Inferior parietal cortex (tissue), 1 donor: ENCODE results near the gene SMIM36.
A peak's percentile ranks its signal among the peaks of the same experiment; 100 is the strongest.
"Not testable (repeated sequence)": the region's sequence is repeated elsewhere in the genome, so short reads cannot be mapped to it uniquely, and the experiment has no call there.

ENCODE experiments used
- DNase-seq: peaks from one replicate; pipeline ENCODE4 v3.0.0-alpha.2; 2016; ENCODE audit errors: extremely low spot score

SMIM36 gene

DNA sequence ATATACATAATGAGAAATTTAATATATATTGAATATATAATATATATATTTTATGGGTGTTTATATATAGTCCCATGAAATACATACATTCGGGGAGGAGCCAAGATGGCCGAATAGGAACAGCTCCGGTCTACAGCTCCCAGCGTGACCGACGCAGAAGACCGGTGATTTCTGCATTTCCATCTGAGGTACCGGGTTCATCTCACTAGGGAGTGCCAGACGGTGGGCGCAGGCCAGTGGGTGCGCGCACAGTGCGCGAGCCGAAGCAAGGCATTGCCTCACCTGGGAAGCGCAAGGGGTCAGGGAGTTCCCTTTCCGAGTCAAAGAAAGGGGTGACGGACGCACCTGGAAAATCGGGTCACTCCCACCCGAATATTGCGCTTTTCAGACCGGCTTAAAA, 9.6 kb downstream of the SMIM36 start:
- DNase-seq: not testable (repeated sequence)

DNA sequence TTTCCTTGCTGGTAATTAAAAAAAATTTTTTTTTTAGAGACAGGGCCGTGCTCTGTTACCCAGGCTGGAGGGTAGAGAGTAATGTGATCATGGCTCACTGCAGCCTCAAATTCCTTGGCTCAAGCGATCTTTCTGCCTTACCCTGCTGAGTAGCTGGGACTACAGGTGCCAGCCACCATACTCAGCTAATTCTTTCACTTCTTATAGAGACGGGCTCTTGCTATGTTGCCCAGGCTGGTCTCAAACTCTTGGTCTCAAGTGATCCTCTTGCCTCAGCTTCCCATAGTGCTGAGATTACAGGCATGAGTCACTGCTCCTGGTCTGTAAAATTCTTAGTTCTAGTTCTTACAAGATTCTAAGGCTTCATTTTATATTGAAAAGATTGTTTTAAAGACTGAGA, 11.1 kb downstream of the SMIM36 start:
- no peak for DNase-seq

DNA sequence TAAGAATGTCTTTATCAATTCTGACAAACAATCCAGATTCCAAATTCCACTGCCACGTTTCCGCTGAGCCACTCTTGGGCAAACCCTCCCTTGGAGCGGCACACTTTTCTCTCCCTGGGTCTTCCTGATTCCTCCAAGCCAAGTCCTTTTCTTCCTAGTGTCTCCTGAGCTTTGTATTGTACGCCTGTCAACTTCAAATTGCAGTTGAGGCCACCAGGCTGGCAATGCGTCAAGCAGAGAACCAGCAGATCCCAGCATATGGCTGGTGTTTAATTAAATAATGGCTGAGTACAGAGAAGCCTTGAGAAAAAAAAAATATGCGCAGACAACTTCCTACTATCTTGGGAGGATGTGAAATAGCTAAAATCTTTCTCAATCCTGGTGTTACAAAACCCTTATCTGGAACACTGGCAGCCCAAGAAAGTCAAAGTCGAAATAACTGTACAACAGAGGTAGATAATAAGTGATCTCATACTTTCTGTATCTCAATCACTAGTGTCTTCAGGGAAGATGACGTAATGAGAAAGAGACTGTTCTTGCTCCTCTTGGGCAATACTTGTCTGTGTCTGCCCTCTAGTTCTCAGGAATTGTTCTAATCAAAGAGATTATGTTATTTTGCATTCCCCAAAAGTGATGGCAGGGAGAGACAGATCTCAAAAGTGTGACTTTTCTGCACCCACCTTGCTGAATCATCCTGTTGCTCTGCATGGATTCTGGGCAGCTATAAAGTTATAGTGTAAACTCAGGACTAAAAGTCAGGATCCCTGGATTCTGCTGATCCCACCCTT, 15.0 kb downstream of the SMIM36 start:
- DNase-seq: peak; percentile 47

- DNase-seq: no peak
These were observed 16.0 kb downstream of the SMIM36 start for GRCh38 chr17:55495239-55495638.

DNA sequence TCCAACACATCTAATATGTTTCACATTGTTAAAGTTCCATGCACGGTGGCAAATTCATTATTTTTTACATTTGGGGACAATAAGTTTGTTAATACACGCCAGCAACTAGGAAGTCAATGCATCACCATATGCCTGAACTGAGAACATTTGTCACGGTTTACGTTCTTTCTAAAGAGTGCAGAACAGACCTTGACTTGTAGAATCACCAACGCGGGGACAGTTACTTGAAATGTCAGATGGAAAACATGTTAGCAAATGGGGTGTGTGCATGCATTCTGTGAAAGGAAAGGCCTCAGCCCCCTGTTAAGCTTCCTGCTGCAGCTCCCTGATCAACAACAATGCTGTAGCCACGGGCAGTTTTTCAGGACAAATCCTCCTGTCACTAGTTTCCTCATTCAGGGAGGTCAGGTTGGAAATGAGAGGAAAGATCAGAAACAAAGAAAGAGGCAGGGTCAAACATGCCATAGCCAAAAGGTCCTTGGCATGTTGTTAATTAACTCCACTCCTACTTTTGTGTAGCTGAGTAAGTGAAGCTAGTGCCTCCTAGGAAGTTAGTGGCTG, 18.4 kb downstream of the SMIM36 start:
- no peak for DNase-seq

DNA sequence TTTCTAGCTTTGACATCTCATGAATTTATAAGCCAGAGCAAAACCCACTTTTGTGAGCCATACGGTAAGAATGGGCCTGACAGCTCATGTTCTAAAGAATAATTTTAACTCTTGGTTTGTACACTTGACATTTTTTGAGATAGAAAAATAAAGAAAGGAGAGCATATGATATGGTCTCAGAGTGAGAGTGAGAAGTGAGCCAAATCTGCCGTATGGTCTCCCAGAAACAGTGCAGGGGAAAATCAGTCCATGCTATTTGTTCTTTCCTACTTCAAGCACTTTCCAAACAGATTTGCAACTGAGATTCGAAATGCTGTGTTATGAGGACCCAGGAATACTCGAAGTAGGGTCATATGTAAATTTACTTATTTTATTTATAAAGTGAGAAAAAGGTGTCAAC, 20.9 kb downstream of the SMIM36 start:
- DNase-seq: no peak

DNA sequence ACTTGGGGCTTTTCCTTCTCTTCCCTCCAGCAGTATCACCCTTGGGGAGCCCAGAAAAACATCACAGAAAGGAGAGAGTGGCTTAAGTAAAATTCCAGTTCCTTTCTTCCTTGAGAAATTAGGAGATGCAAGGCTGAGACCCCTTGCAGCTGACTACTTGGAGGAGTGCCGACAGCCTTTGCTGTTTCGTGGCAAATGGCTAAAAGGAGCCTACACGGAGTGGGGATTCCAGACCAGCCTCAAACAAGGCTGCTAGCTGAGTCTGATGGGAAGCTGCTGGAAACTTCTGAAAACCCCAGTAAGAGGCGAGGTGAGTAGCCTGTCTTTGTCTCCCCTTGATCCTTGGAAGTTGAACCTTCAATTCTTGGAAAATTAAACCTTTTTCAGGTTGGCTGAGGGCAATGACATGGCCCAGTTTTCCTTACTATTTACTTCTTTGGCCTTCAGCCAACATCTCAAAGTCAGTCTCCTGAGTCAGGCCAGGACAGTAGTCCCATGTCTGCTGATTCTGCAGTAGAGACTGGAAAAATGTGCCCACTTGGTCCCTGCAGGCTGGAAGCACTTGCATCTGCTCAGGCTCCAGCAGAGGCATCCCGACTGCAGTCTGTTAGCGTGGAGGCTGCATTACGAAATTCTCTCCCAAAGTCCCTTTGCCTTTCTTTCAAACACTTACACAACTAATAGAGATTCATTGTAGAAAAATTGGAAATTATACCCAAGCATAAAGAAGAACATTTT, 23.4 kb downstream of the SMIM36 start:
- no peak for DNase-seq

- DNase-seq: no peak
These were observed 26.7 kb downstream of the SMIM36 start for GRCh38 chr17:55484575-55484974.

DNA sequence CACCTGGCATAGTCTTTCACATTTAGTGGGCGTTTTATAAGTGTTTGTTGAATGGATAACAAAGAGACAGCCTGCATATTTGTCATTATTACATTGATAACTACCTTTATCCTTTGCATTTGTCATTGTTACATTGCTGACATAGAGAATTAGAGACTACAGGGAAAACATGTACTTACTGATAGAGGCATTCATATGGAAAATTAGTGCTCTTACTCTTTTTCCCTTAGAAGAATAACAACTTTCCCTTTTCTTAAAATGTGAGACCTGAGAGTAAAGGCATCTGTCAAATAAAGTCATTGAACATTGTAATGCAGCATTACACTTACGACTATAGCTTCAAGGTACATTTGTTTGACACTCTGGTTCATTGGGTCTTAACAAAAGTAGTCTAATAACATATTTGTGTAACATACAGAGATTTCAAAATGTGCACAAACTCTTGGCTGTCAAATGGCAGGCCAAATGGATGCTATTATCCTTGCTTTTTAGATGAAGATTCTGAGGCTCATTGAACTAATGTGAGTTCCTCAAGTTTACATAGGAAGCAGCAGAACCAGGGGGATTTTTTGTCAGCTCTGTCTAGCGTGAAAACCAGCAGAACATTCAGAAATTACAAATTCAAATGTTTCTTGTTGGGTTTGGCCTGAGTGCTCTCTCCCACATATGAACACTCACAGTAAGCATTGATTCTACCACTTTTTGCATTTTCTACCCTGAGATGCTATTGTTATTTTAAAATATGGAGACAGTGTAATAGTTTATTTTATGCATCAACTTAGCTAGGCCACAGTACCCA, 28.5 kb downstream of the SMIM36 start:
- no peak for DNase-seq

DNA sequence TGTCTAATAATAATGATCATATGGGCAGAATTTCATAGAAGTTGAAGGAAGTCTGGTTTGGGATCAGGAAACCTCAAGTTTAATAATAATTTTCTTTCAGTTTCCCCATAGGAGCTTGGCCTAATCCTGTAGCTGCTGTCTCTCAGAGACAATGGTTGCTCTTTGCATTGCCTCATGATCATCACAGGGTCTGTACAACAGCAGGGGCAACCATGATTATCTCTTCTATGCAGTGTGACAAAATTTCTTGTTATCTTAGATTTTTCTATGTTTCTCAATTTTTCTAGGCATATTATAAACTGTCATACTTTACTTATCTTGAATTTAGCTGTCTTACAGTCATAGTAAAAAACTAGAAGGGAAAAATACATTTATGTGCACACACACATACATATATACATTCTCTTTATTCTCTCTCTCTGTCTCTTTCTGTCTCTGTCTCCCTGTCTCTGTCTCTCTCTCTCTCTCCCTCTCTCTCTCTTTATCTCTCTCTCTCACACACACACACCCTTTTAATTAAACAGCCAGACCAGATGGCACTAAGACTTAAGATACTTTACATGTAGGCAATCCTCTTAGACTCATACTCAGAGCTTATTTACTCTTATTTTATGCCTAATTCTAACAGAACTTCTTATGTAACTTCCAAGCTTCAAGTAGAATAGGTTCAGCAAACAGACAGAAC, 30.5 kb downstream of the SMIM36 start:
- DNase-seq: no peak

DNA sequence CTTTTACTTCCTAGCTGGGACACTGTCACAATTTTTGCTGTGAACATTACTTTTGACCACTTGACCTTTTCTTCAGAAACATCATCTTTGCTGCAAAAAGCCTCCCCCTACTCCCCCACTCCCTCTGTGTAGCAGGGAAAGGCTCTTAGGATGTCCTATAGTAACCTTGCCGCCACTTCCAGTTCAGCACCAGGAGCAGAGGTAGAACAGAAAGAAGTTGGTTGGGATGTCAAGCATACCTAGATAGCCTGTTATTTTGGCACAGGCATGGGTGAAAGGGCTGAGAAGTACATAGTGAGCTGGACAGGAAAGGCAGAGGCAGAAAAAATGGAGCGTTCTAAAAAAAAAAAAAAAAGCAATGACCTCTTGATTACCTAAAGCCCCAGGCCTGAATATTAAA, 31.3 kb downstream of the SMIM36 start:
- DNase-seq: no peak

DNA sequence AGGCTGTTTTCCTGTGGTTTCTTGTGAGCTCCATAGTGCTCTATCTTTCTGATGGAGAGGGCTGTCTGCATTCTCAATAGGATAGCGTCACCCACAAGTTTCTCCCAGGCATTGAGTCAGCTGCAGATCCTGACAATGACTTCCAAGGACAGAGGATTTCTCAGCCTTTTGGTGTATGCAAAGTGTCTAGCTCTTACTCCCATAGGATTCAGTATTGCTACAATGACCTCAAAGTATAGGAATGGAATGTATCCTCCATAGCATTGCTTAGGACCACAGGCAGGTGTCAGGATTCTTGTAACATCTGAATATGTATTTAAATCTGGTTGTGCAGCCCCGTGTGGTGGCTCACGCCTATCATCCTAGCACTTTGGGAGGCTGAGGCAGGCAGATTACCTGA, 32.3 kb downstream of the SMIM36 start:
- no peak for DNase-seq

DNA sequence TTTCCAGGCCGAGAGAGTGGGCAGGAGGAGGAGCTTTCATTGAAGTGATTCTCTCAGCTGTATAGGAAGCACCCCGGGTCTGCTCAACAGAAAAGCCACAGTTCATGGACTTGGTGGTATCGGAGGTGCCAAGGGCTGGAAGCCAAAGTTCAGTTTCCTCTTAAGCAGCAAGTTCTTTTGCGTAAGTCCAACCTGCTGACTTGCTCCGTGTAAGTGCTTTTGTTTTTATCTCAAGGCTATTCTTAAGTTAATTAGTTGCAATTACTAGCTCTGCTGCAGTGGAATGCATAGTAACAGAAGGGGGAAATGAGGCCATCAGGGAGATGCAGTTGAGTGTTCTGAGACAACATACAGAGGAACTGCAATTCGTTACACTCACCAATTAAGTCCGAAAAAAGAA, 44.6 kb downstream of the SMIM36 start:
- DNase-seq: no peak

DNA sequence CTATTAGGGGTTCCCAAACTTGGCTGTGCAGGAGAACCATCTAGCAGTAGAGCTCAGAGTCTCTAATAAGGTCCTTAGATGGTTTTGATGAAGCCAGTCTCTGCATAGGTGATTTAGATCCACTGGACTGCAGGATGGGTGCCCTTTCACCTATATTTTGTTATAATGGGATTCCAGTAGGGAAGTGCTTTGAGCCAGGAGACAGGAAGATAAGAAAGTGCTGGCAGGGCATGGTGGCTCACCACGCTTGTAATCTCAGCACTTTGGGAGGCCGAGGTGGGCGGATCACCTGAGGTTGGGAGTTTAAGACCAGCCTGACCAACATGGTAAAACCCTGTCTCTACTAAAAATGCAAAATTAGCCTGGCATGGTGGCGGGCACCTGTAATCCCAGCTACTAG, 45.5 kb downstream of the SMIM36 start:
- not testable (repeated sequence) for DNase-seq

DNA sequence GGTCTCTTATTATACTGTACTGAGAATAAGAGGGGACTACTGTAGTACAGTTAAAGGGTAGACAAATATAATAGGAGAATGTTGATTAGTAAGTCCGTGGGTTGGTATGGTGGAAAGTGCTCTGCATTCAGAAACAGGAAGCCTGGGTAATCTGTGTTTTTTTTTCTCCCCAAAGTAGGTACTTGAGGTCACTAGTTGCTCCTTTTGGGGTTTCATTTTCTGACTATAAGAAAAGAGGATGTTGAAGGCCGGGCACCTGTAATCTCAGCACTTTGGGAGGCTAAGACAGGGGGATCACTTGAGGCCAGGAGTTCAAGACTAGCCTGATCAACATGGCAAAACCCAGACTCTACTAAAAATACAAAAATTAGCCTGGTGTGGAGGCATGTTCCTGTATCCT, 47.7 kb downstream of the SMIM36 start:
- DNase-seq: no peak

- DNase-seq: no peak
These were observed 48.5 kb downstream of the SMIM36 start for GRCh38 chr17:55462711-55463110.

DNA sequence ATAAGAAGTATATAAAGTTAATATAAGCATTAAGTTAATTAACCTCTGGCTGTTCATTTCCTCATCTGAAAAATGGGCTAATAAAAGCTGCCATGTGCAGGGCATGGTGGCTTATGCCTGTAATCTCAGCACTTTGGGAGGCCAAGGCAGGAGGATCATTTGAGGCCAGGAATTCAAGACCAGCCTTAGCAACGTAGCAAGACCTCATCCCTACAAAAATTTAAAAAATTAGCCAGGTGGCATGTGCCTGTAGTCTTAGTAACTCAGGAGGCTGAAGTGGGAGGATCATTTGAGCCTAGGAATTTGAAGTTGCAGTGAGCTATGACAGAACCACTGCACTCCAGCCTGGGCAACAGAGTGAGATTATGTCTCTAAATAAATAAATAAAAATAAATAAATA, 49.0 kb downstream of the SMIM36 start:
- no peak for DNase-seq

- no peak for DNase-seq
These were observed 52.3 kb downstream of the SMIM36 start for GRCh38 chr17:55458978-55459377.

DNA sequence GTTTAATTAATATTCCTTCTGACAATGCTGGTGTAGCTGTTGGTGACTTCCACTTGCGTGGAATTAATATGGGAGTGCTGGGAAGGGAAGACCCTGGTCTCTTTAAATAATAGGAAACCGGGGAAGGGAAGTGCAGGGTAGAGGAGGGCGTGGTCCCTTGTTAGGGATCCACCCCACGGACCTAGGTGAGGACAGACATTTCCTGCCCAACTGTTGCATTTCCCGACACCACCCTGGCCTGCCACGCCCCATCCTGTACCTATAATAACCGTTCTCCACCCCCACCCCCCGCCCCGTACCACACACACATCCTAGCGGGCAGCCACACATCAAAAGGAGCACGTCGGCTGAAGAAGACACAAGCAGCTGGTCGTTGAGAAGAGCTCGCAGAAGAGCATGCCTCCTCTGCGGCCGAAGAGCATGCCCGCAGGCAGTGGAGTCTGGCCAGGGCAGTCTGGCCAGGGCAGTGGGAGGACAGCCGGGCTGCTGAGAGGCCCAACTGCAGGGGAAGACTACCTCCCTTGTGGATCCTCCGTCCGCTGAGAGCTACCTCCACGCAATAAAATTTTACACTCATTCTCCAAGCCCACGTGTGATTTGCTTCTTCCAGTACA, 52.9 kb downstream of the SMIM36 start:
- DNase-seq: no peak

- no peak for DNase-seq
These were observed 54.7 kb downstream of the SMIM36 start for GRCh38 chr17:55456307-55457240.
